K562 (cell line): ENCODE results near the gene PPM1M. TPM values are rescaled to one million over a fixed set of nuclear protein-coding genes. Genes with fewer than 3 reads are reported as not detected.

Experiments
- BDP1 ChIP-seq: IDR thresholded peaks from 3 replicates; pipeline ENCODE4 v1.6.1; 2011; ENCODE audit not compliant: insufficient read length, insufficient read depth
- BHLHE40 ChIP-seq: IDR thresholded peaks from 2 replicates; pipeline ENCODE4 v1.6.1; 2011; ENCODE audit warnings: low read length, improper control_type of control experiment
- BRD9 ChIP-seq: fragments of 450-650 bp; IDR thresholded peaks from 2 replicates; pipeline ENCODE4 v1.6.1; 2018; ENCODE audit warnings: low read depth; ENCODE audit not compliant: partially characterized antibody
- CEBPB ChIP-seq: fragments of 450-650 bp; IDR thresholded peaks from 2 replicates; pipeline ENCODE4 v1.6.1; 2016; ENCODE audit warnings: missing genetic modification characterization, missing compliant biosample characterization
- DDX20 ChIP-seq: fragments of 450-650 bp; IDR thresholded peaks from 2 replicates; pipeline ENCODE4 v1.6.1; 2016; ENCODE audit warnings: missing genetic modification characterization, low read depth, mild to moderate bottlenecking, missing compliant biosample characterization, moderate library complexity
- DIDO1 ChIP-seq: fragments of 450-650 bp; IDR thresholded peaks from 2 replicates; pipeline ENCODE4 v1.6.1; 2016; ENCODE audit warnings: low read depth, missing biosample characterization, missing genetic modification characterization
- ETV6 ChIP-seq, 3 experiments: fragments of 150-350 bp in 1 of 3; sonication (generic) in 1 of 3; formaldehyde crosslinking in 1 of 3; IDR thresholded peaks; 2 replicates each; pipeline versions ENCODE4 v1.6.1 to v1.8.0; 2014 to 2022; ENCODE audit warnings: borderline replicate concordance in 2 of 3, low read depth in 2 of 3, antibody characterized with exemption in 1 of 3, low read length in 1 of 3, mild to moderate bottlenecking in 1 of 3, missing genetic modification reagents in 1 of 3
- FOSL1 ChIP-seq: fragments of 200-800 bp; sonication (Bioruptor generic); conservative IDR thresholded peaks from 2 replicates; pipeline ENCODE4 v1.6.1; 2016; ENCODE audit warnings: missing genetic modification characterization, missing compliant biosample characterization
- FOXA3 ChIP-seq, 2 experiments: fragments of 450-650 bp in 1 of 2; sonication (generic) in 1 of 2; formaldehyde crosslinking; IDR thresholded peaks in 1 of 2; conservative IDR thresholded peaks in 1 of 2; 2 replicates each; pipeline versions ENCODE4 v1.4.0 to v1.8.0; 2020 to 2022; ENCODE audit warnings: mild to moderate bottlenecking in 2 of 2, missing genetic modification reagents in 1 of 2
- MBD2 ChIP-seq: sonication (generic); IDR thresholded peaks from 2 replicates; pipeline ENCODE4 v1.6.1; 2016; ENCODE audit warnings: low read depth, borderline replicate concordance
- NCOA6 ChIP-seq: fragments of 450-650 bp; IDR thresholded peaks from 2 replicates; pipeline ENCODE4 v1.6.1; 2017; ENCODE audit warnings: mild to moderate bottlenecking
- PKNOX1 ChIP-seq: fragments of 450-650 bp; IDR thresholded peaks from 2 replicates; pipeline ENCODE4 v1.6.1; 2016
- PYGO2 ChIP-seq: fragments of 450-650 bp; IDR thresholded peaks from 2 replicates; pipeline ENCODE4 v1.6.1; 2016; ENCODE audit warnings: mild to moderate bottlenecking, missing genetic modification characterization, moderate library complexity, missing compliant biosample characterization
- RB1 ChIP-seq: fragments of 450-650 bp; IDR thresholded peaks from 2 replicates; pipeline ENCODE4 v1.6.1; 2017; ENCODE audit warnings: low read depth, mild to moderate bottlenecking
- RNF2 ChIP-seq: sonication (generic); IDR thresholded peaks from 2 replicates; pipeline ENCODE4 v1.6.1; 2016
- SP2 ChIP-seq: IDR thresholded peaks from 2 replicates; pipeline ENCODE4 v1.6.1; 2011; ENCODE audit warnings: mild to moderate bottlenecking, low read depth, low read length, moderate library complexity; ENCODE audit not compliant: poor library complexity, severe bottlenecking; ENCODE audit errors: extremely low read depth
- SPI1 ChIP-seq: IDR thresholded peaks from 2 replicates; pipeline ENCODE4 v1.6.1; 2011; ENCODE audit warnings: low read depth, low read length, control low read depth, borderline replicate concordance
- SRF ChIP-seq, 2 experiments: fragments of 250-450, 450-650 bp in 1 of 2; sonication (Bioruptor Pico) in 1 of 2; sonication (generic) in 1 of 2; formaldehyde crosslinking; IDR thresholded peaks; 2 replicates each; pipeline versions ENCODE4 v1.5.0 to v1.5.1; 2020 to 2022; ENCODE audit warnings: mild to moderate bottlenecking in 1 of 2, missing genetic modification reagents in 1 of 2
- TFAP4 ChIP-seq: sonication (generic); formaldehyde crosslinking; IDR thresholded peaks from 2 replicates; pipeline ENCODE4 v1.8.0; 2022; ENCODE audit warnings: missing genetic modification reagents, mild to moderate bottlenecking, moderate library complexity, borderline replicate concordance
- ZNF408 ChIP-seq: fragments of 250-450 bp; sonication (Bioruptor Pico); IDR thresholded peaks from 2 replicates; pipeline ENCODE4 v1.4.0; 2020; ENCODE audit warnings: low read depth, mild to moderate bottlenecking, moderate library complexity
- ZNF444 ChIP-seq: fragments of 250-450 bp; sonication (Bioruptor Pico); IDR thresholded peaks from 2 replicates; pipeline ENCODE4 v1.4.0; 2020; ENCODE audit warnings: mild to moderate bottlenecking, moderate library complexity
- ZZZ3 ChIP-seq: fragments of 450-650 bp; IDR thresholded peaks from 2 replicates; pipeline ENCODE4 v1.6.1; 2016; ENCODE audit warnings: antibody characterized with exemption, mild to moderate bottlenecking, moderate library complexity
- polyA plus RNA-seq, 8 experiments: library from polyadenylated mRNA; depleted of rRNA in 4 of 8; stranded (reverse) in 5 of 8; unstranded in 3 of 8; fragments of >200 nt; fragmentation: Nextera tagmentation in 2 of 8; fragmentation: Illumina TruSeq in 1 of 8; extraction: Ambion mirVana in 2 of 8; extraction: Trizol in 1 of 8; gene quantifications; 2 replicates each; pipeline versions ENCODE4 v1.2.1 to v1.2.3, GENCODE V29; 2011 to 2014; ENCODE audit warnings: inconsistent platforms in 1 of 8, missing spikeins in 1 of 8
- total RNA-seq, 7 experiments: library from RNA; depleted of rRNA in 6 of 7; stranded (reverse); fragments of >200 nt in 6 of 7; fragmentation: Illumina TruSeq in 2 of 7; extraction: Trizol in 2 of 7; gene quantifications; 2 replicates each; pipeline versions ENCODE4 v1.2.1 to v1.2.3, GENCODE V29; 2011 to 2021; ENCODE audit warnings: low replicate concordance in 1 of 7
- TF ChIP-seq, protein P1 (sequence below): IDR thresholded peaks from 3 replicates; pipeline ENCODE4 v1.6.1; 2011; ENCODE audit warnings: borderline replicate concordance, mild to moderate bottlenecking; ENCODE audit not compliant: insufficient read length, insufficient read depth
- TF ChIP-seq, protein P2 (sequence below): fragments of 250-450 bp; sonication (Bioruptor Pico); IDR thresholded peaks from 2 replicates; pipeline ENCODE4 v1.6.1; 2021; ENCODE audit warnings: mild to moderate bottlenecking
- TF ChIP-seq, protein P3 (sequence below): sonication (generic); formaldehyde crosslinking; IDR thresholded peaks from 2 replicates; pipeline ENCODE4 v1.8.0; 2023; ENCODE audit warnings: mild to moderate bottlenecking, missing genetic modification reagents

The PPM1M gene
- total and polyA plus RNA-seq, 9 of the 15 experiments (the other 6 are each of a cell fraction or from before 2014, with no cell fraction given), result 1.4 to 9.2 (median 4.4) TPM

- TF ChIP-seq ZNF408 (no peak), FOSL1 (tag) (peak; percentile 70), PYGO2 (no peak), ZZZ3 (no peak), NCOA6 (no peak), ZNF444 (CRISPR knock-in tag) (no peak), BDP1 (no peak), RB1 (no peak), BRD9 (no peak), BHLHE40 (peak; percentile 32; the same call in 1 of the 2 replicates), TFAP4 (CRISPR knock-in tag) (peak; percentile 35; the same call in 1 of the 2 replicates), SPI1 (peak; percentile 77), SRF (CRISPR knock-in tag; IDR thresholded peaks at IDR 0.05) (no peak), ETV6 (IDR thresholded peaks at IDR 0.05; ENCODE audit: borderline replicate concordance in 1 of 2, low read depth in 2 of 2, low read length in 1 of 2) (no peak), ETV6 (CRISPR knock-in tag; IDR thresholded peaks at IDR 0.05; ENCODE audit: borderline replicate concordance) (no peak), CEBPB (tag) (no peak), SP2 (no peak), DDX20 (no peak), MBD2 (0 out of 2 replicates have a peak, but pooled peaks have one; percentile 26), RNF2 (no peak), DIDO1 (tag) (no peak), PKNOX1 (no peak), FOXA3 (CRISPR knock-in tag; conservative IDR thresholded peaks at IDR 0.05 in 1 of 2, IDR thresholded peaks at IDR 0.05 in 1 of 2) (no peak)
- TF ChIP-seq, protein P1, sequence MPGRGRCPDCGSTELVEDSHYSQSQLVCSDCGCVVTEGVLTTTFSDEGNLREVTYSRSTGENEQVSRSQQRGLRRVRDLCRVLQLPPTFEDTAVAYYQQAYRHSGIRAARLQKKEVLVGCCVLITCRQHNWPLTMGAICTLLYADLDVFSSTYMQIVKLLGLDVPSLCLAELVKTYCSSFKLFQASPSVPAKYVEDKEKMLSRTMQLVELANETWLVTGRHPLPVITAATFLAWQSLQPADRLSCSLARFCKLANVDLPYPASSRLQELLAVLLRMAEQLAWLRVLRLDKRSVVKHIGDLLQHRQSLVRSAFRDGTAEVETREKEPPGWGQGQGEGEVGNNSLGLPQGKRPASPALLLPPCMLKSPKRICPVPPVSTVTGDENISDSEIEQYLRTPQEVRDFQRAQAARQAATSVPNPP, result no peak
- TF ChIP-seq, protein P2, sequence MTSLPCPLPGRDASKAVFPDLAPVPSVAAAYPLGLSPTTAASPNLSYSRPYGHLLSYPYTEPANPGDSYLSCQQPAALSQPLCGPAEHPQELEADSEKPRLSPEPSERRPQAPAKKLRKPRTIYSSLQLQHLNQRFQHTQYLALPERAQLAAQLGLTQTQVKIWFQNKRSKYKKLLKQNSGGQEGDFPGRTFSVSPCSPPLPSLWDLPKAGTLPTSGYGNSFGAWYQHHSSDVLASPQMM (CRISPR knock-in tag), result no peak
- TF ChIP-seq, protein P3, sequence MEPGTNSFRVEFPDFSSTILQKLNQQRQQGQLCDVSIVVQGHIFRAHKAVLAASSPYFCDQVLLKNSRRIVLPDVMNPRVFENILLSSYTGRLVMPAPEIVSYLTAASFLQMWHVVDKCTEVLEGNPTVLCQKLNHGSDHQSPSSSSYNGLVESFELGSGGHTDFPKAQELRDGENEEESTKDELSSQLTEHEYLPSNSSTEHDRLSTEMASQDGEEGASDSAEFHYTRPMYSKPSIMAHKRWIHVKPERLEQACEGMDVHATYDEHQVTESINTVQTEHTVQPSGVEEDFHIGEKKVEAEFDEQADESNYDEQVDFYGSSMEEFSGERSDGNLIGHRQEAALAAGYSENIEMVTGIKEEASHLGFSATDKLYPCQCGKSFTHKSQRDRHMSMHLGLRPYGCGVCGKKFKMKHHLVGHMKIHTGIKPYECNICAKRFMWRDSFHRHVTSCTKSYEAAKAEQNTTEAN (CRISPR knock-in tag), result no peak
These were observed 7.8 kb upstream of the PPM1M start (continued) for GRCh38 chr3:52237657-52238172.
